NCI-H2171 treated with DMSO at 0.1 percent for 48 hours (cell line): ENCODE data around the gene GRK5.
"Not testable (repeated sequence)": the region's sequence is repeated elsewhere in the genome, so short reads cannot be mapped to it uniquely, and the experiment has no call there.

Experiments used
- DNase-seq: peaks from one replicate; lab custom pipeline; 2025; lab: John Stamatoyannopoulos, UW

Gene GRK5

GRCh38 chr10:119251315-119251708 is 43.9 kb downstream of the GRK5 start:
- DNase-seq, result no peak

DNA sequence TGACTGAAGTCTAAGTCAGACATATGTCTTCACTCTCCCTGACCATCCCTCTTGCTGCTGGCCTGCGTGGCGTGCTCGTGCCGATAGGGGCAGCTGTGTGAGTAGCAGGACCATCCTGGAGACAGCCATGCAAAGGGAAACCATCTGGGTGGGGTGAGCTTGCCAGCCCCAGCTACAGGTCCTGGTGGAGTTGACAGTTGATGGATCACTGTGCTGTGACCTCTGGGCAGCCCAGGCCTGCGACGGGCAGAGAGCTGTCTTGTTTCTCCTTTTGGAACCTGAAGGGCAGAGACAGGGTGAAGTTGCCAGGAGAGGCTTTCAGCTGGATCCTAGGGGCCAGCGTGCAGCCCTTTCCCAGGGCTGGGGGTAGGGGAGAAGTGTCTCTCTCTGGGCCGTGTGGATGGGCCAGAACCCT is 44.7 kb downstream of the GRK5 start:
- DNase-seq, result no peak

DNA sequence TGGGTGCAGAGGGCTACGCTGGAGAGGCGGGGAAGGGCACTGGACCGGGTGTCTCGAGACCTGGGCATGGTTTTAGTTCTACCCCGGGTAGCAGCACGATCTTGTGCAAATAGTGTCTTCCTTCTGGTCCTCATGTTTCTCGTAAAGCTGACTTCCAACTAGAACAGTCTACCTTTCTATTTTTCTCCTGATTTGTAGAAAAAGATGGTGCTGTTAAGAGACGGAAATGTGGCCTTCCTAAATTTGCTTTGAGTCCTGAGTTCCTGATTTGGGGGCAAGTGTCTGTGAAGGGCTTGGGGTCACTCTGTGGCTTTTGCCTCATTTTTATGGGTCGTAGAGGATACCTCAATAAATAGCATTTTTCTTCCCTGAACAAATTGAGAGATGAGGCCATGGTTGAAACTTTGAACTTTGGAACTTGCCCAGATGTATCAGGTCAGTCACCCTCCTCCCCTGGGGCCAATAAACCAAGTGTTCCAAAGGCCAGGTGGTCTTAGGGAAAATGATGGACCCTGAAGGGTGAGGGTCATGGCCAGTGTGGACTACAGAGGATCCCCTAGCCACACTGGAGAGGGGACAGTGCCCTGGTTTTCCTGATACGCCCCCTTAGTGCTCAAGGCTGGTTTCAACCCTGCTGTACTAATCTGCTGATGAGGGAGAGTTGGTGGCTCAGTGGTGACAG is 45.2 kb downstream of the GRK5 start:
- DNase-seq, result no peak

GRCh38 chr10:119253433-119254174 is 46.2 kb downstream of the GRK5 start:
- DNase-seq, result no peak

- DNase-seq, result no peak
Observed at GRCh38 chr10:119254335-119254734, 47.0 kb downstream of the GRK5 start.

- no peak for DNase-seq
Observed at GRCh38 chr10:119256030-119256429, 48.7 kb downstream of the GRK5 start.

GRCh38 chr10:119256897-119257296 is 49.5 kb downstream of the GRK5 start:
- no peak for DNase-seq

DNA sequence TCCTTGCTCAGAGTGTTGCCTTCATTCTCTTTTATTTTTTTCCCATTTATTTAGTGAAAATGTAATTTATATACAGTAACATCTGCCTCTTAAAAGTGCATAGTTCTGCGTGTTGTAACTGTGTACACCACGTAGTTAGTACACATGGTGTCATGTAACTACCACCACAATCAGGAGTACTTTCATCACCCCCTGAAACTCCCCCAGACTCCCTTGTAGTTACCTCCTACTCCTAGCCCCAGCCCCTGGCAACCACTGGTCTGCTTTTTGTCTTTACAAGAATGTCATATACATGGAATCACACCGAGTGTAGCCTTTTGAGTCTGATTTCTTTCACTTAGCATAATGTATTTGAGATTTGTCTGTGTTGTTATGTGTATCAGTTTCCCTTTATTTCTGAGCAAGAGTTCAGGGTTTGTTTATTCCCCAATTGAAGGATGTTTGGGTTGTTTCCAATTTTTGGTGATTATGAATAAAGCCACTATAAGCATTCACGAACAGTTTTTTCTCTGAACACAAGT is 50.6 kb downstream of the GRK5 start:
- DNase-seq, result no peak

DNA sequence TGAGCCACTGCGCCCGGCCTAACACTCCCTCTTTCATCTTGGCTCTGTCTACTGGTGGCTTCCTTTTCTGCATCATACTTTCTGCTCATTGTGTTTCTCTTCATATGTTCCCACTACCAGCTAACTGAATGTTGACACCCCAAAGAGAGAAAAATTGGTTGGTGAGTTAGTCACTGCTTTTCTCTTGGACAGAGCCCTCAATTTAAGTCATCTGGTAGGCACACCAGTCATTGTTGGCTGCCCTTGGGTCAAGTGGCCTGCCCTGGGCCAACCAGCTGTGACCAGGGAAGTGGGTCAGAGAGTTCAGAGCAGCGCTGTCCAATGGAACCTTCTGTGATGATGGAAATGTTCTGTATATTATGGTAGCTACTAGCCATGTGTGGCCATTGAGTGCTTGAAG is 52.0 kb downstream of the GRK5 start:
- DNase-seq, result no peak

GRCh38 chr10:119261016-119261415 is 53.6 kb downstream of the GRK5 start:
- not testable (repeated sequence) for DNase-seq

DNA sequence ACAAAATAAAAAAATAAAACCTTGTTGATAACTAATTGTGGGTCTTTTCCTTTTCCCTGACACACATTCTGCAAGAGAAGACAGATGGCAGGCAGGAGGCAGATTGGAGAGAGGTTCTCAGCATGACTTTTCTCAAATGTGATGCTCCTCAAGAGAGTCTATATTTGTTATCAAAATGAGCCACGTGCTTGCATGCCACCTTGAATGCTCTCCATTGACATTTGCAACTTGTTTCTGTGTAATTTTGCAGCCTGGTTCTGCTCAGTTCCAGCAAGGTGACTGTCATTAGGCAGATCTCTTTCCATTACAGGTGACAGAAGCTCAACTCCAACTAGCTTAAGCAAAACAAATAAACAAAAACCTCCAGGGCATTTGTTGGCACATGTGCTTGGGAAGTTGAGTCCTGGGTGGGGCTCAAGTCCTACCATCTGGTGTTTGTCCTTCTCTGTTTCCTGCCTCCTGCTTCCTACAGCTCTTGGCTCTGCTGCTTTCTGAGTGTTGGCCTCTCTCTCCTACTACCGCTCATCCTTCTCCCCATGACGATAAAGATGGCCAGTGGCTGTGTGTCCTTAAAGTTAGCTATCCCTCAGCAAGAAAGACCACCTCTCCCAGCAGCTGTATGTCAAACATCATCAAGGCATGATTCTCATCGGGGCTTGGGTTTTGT is 56.7 kb downstream of the GRK5 start:
- peak; percentile 93 for DNase-seq

DNA sequence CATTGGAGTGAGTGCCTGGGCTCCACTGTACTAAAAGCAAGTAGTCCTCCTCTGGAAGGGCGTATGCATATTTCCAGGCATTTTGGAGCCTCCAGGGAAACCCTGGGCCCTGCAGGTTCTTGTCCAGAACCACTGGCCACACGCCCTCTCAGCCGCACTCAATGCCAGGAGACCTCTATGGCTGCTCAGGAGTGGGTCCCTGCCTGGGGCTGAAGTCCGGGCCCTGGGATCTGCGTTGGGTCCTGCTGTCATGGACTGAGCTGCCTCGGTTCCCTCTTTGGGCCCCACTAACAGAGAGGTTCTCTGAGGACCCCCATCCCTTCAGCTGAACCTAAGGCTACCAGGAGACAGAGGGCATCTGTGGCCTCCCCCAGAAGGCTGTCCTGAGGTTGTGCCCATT is 58.3 kb downstream of the GRK5 start:
- DNase-seq, result no peak

DNA sequence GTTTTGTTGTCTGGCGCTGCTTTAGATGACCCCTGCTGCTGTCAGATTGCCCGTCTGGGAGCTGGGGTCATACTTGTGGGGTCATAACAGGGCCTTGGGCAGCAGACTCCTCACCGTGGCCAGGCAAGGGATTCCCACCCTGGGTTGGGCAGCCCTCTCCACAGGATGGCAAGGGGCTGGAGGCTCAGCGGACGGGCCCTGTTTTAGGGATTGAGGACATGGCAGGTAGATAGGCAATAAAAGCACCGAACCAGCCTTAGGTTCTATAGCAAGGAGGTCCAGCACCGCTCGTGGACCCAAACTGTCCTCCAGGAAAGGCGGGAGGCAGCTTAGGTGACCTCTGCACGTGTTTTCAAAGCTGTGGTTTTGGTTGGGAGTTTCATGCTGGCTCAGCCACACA is 60.0 kb downstream of the GRK5 start:
- no peak for DNase-seq

- DNase-seq, result no peak
Observed at GRCh38 chr10:119268428-119268827, 61.1 kb downstream of the GRK5 start.

DNA sequence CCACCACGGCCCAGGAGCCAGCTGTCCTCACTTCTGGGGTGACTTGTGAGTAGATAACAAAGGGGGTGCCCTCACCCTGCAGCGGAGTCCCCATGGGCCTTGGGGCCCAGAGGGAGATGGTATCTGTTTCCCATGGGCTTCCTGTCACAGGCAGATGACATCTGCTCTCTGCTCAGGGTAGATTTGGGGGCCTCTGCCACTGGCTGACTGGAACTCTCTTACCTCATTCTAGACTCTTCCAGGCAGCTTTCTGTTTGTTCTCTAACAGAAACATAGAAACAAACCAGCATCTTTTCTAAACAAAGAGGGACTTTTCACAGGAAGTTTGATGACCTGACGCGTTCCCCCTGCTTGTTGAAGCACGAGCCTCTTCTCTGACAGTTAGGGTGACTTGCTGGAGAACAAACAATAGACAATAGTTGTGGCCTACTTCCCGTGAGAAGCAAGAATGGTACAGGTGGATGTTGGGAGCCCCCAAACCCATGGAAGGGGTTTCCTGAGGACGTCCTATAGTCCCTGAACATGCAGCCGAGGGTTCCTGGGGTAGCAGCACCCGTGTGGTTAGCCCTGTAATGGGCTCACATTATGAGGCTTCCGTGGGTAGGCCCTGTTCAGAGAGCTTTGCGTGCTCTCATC is 61.6 kb downstream of the GRK5 start:
- DNase-seq, result no peak

- DNase-seq, result no peak
Observed at GRCh38 chr10:119269737-119270136, 62.4 kb downstream of the GRK5 start.

GRCh38 chr10:119270762-119271366 is 63.5 kb downstream of the GRK5 start:
- DNase-seq, result no peak

- DNase-seq, result not testable (repeated sequence)
Observed at GRCh38 chr10:119272338-119272734, 65.0 kb downstream of the GRK5 start.

- no peak for DNase-seq
Observed at GRCh38 chr10:119272736-119273135, 65.4 kb downstream of the GRK5 start.

- no peak for DNase-seq
Observed at GRCh38 chr10:119273413-119273812, 66.0 kb downstream of the GRK5 start.

DNA sequence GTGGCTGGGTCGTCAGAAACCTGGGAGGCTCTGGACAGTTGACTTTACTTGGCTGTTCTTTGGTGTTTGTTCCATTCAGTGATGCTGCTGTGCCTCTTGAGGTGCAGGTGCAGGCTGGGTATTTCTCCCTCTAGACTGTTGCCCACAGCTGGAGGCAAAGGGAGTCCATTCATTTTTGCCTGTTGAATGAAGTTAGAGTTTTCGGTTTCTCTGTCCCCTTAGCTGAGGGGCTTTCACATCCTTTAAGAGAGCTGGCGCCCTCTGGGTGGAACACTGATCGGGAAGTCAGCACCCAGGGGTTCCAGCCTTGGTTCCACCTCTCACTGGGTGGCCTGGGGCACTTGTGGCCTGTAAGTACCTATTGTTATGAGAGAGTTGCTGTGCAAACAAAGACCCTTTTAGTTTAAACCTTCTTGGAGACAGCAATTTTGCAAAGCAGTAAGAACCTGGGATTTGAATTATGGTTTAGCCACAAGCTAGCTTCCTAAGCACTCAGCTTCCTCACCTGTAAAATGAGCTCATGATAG is 67.2 kb downstream of the GRK5 start:
- DNase-seq, result no peak

- no peak for DNase-seq
Observed at GRCh38 chr10:119275085-119275484, 67.7 kb downstream of the GRK5 start.
